Activated naive CD4-positive, alpha-beta T cell treated with anti-CD3 and anti-CD28 coated beads for 36 hours (primary cell): Measurements from ENCODE around the gene ANKRD33B. TPM values are rescaled to one million over a fixed set of nuclear protein-coding genes. Genes with fewer than 3 reads are reported as not detected.

Experiments
- CTCF ChIA-PET: fragments of 350-600 bp; sonication (Branson Sonifier 250); formaldehyde crosslinking; loops from one replicate; lab custom pipeline; 2021; ENCODE audit warnings: antibody characterized with exemption; lab: Charles Lee
- DNase-seq: peaks from one replicate; pipeline ENCODE4 v3.0.0-alpha.2; 2020
- H3K27ac Mint-ChIP-seq: one replicate; pipeline ENCODE4 v1.8.0; 2021; ENCODE audit warnings: mild to moderate bottlenecking, mixed read lengths
- H3K27me3 Mint-ChIP-seq: one replicate; pipeline ENCODE4 v1.8.0; 2021; ENCODE audit warnings: low read depth, mixed read lengths
- H3K36me3 Mint-ChIP-seq: one replicate; pipeline ENCODE4 v1.8.0; 2021; ENCODE audit warnings: low read depth, mixed read lengths
- H3K4me1 Mint-ChIP-seq: one replicate; pipeline ENCODE4 v1.8.0; 2021; ENCODE audit warnings: low read depth, mixed read lengths
- H3K4me3 Mint-ChIP-seq: one replicate; pipeline ENCODE4 v1.8.0; 2021; ENCODE audit warnings: mild to moderate bottlenecking, moderate library complexity, mixed read lengths
- H3K9me3 Mint-ChIP-seq: one replicate; pipeline ENCODE4 v1.8.0; 2021; ENCODE audit warnings: mixed read lengths
- intact Hi-C: fragments of 100-400 bp; cut with micrococcal nuclease; formaldehyde crosslinking; loops from one replicate; pipeline ENCODE4 v1.15.1; 2023
- total RNA-seq, 2 experiments: library from RNA; stranded (reverse); gene quantifications; one replicate each; pipeline ENCODE4 v1.2.3, GENCODE V29; 2021

Gene ANKRD33B
- total RNA-seq, 2 experiments from 2014 or later = 1.9 to 2.5 TPM

- Mint-ChIP-seq H3K4me3 (no peak overlapping the region), H3K36me3 (peaks cover 3% of the 10 kb centered on the region), H3K9me3 (peaks cover 6% of the 10 kb centered on the region), H3K4me1 (peaks cover 2% of the 10 kb centered on the region), H3K27ac (no peak overlapping the region), H3K27me3 (no peaks in the 10 kb centered on the region)
- DNase-seq = no peak
- CTCF ChIA-PET = interaction anchor here (1.2 to 2.9 kb wide), 2 partner anchors 13 to 168 kb away, joined by 4 to 8 read pairs; no protein-coding TSS in a partner anchor
- intact Hi-C loops = no loop called here
Measured at GRCh38 chr5:10620346-10620745, 56.5 kb downstream of the ANKRD33B start.

GRCh38 chr5:10621832-10622231 is 58.0 kb downstream of the ANKRD33B start:
- CTCF ChIA-PET = interaction anchor here (0.8 kb wide), 1 partner anchor 172 kb away, joined by 3 read pairs; no protein-coding TSS in a partner anchor
- Mint-ChIP-seq H3K4me3 (no peak overlapping the region), H3K9me3 (peaks cover 6% of the 10 kb centered on the region), H3K27ac (no peak overlapping the region), H3K4me1 (peaks cover 2% of the 10 kb centered on the region), H3K36me3 (peaks cover 3% of the 10 kb centered on the region), H3K27me3 (no peaks in the 10 kb centered on the region)
- intact Hi-C loops = no loop called here
- no peak for DNase-seq

GRCh38 chr5:10622810-10623209 is 58.9 kb downstream of the ANKRD33B start:
- Mint-ChIP-seq H3K9me3 (peaks cover 6% of the 10 kb centered on the region), H3K4me3 (no peak overlapping the region), H3K27ac (no peak overlapping the region), H3K4me1 (peaks cover 12% of the 10 kb centered on the region), H3K36me3 (peaks cover 3% of the 10 kb centered on the region), H3K27me3 (no peaks in the 10 kb centered on the region)
- CTCF ChIA-PET = no interaction called here
- DNase-seq = no peak
- intact Hi-C loops = no loop called here

GRCh38 chr5:10623305-10623910 is 59.5 kb downstream of the ANKRD33B start:
- CTCF ChIA-PET = no interaction called here
- Mint-ChIP-seq H3K4me1 (peaks cover 13% of the 10 kb centered on the region), H3K27ac (no peak overlapping the region), H3K27me3 (no peaks in the 10 kb centered on the region), H3K36me3 (peaks cover 3% of the 10 kb centered on the region), H3K4me3 (no peak overlapping the region), H3K9me3 (peaks cover 6% of the 10 kb centered on the region)
- intact Hi-C loops = no loop called here
- DNase-seq = no peak

GRCh38 chr5:10624206-10624605 is 60.3 kb downstream of the ANKRD33B start:
- no peak for DNase-seq
- H3K4me3 Mint-ChIP-seq = no peak overlapping the region
- no peak overlapping the region for H3K27ac Mint-ChIP-seq
- peaks cover 6% of the 10 kb centered on the region for H3K9me3 Mint-ChIP-seq
- peaks cover 1% of the 10 kb centered on the region for H3K36me3 Mint-ChIP-seq
- CTCF ChIA-PET = no interaction called here
- H3K27me3 Mint-ChIP-seq = peaks cover under 1% of the 10 kb centered on the region
- intact Hi-C loops = no loop called here
- peaks cover 13% of the 10 kb centered on the region for H3K4me1 Mint-ChIP-seq

- peaks cover 6% of the 10 kb centered on the region for H3K9me3 Mint-ChIP-seq
- no peak for DNase-seq
- intact Hi-C loops = no loop called here
- H3K27ac Mint-ChIP-seq = no peak overlapping the region
- CTCF ChIA-PET = interaction anchor here (5.6 kb wide), 1 partner anchor 171 kb away, joined by 84 read pairs; no protein-coding TSS in a partner anchor
- no peak overlapping the region for H3K4me3 Mint-ChIP-seq
- H3K4me1 Mint-ChIP-seq = peaks cover 13% of the 10 kb centered on the region
- H3K36me3 Mint-ChIP-seq = peaks cover 1% of the 10 kb centered on the region
- H3K27me3 Mint-ChIP-seq = peaks cover 5% of the 10 kb centered on the region
Measured at GRCh38 chr5:10624679-10625078, 60.8 kb downstream of the ANKRD33B start.

- Mint-ChIP-seq H3K4me3 (no peak overlapping the region), H3K9me3 (peaks cover 5% of the 10 kb centered on the region), H3K27me3 (peaks cover 6% of the 10 kb centered on the region), H3K36me3 (peaks cover 1% of the 10 kb centered on the region), H3K4me1 (peaks cover 14% of the 10 kb centered on the region), H3K27ac (no peak overlapping the region)
- intact Hi-C loops = loop anchor here (2.0 kb wide), 1 partner anchor 61 kb away; the partner anchor contains the start of gene ANKRD33B
- CTCF ChIA-PET = interaction anchor here (1.5 to 5.6 kb wide), 4 partner anchors 10 to 172 kb away, joined by 4 to 84 read pairs (median 9); no protein-coding TSS in a partner anchor
- DNase-seq = no peak
Measured at GRCh38 chr5:10625700-10626472, 62.0 kb downstream of the ANKRD33B start.

- no peaks in the 10 kb centered on the region for H3K36me3 Mint-ChIP-seq
- no peak for DNase-seq
- H3K9me3 Mint-ChIP-seq = no peaks in the 10 kb centered on the region
- CTCF ChIA-PET = interaction anchor here (0.6 to 5.6 kb wide), 14 partner anchors 9 to 388 kb away, joined by 3 to 84 read pairs (median 6); no protein-coding TSS in a partner anchor
- no peak overlapping the region for H3K27ac Mint-ChIP-seq
- intact Hi-C loops = loop anchor here (2.0 kb wide), 1 partner anchor 62 kb away; the partner anchor contains the start of gene ANKRD33B
- no peak overlapping the region for H3K4me3 Mint-ChIP-seq
- peaks cover 6% of the 10 kb centered on the region for H3K27me3 Mint-ChIP-seq
- H3K4me1 Mint-ChIP-seq = peaks cover 21% of the 10 kb centered on the region
Measured at GRCh38 chr5:10626473-10627013, 62.7 kb downstream of the ANKRD33B start.

- Mint-ChIP-seq H3K4me3 (peak overlapping the region; percentile 76), H3K4me1 (peaks cover 26% of the 10 kb centered on the region), H3K9me3 (no peaks in the 10 kb centered on the region), H3K27me3 (peaks cover 6% of the 10 kb centered on the region), H3K36me3 (no peaks in the 10 kb centered on the region), H3K27ac (no peak overlapping the region)
- intact Hi-C loops = loop anchor here (2.0 kb wide), 1 partner anchor 62 kb away; the partner anchor contains the start of gene ANKRD33B
- DNase-seq = peak; percentile 38
- CTCF ChIA-PET = interaction anchor here (0.6 to 5.6 kb wide), 49 partner anchors 8 to 389 kb away, joined by 3 to 84 read pairs (median 4); no protein-coding TSS in a partner anchor
Measured at GRCh38 chr5:10627160-10627701, 63.4 kb downstream of the ANKRD33B start.

- peaks cover 6% of the 10 kb centered on the region for H3K27me3 Mint-ChIP-seq
- H3K4me1 Mint-ChIP-seq = peaks cover 33% of the 10 kb centered on the region
- H3K36me3 Mint-ChIP-seq = no peaks in the 10 kb centered on the region
- no peak overlapping the region for H3K27ac Mint-ChIP-seq
- no peak for DNase-seq
- no peaks in the 10 kb centered on the region for H3K9me3 Mint-ChIP-seq
- no peak overlapping the region for H3K4me3 Mint-ChIP-seq
- CTCF ChIA-PET = interaction anchor here (0.6 to 5.6 kb wide), 19 partner anchors 9 to 344 kb away, joined by 3 to 84 read pairs (median 5); no protein-coding TSS in a partner anchor
- intact Hi-C loops = loop anchor here (1.0 kb wide), 2 partner anchors 176 to 344 kb away; no protein-coding TSS in a partner anchor
Measured at GRCh38 chr5:10628601-10629000, 64.7 kb downstream of the ANKRD33B start.

- no peak overlapping the region for H3K4me3 Mint-ChIP-seq
- peaks cover 43% of the 10 kb centered on the region for H3K4me1 Mint-ChIP-seq
- CTCF ChIA-PET = interaction anchor here (1.0 to 5.6 kb wide), 4 partner anchors 176 to 346 kb away, joined by 3 to 84 read pairs (median 4); no protein-coding TSS in a partner anchor
- peaks cover 6% of the 10 kb centered on the region for H3K27me3 Mint-ChIP-seq
- H3K27ac Mint-ChIP-seq = no peak overlapping the region
- no peak for DNase-seq
- no peaks in the 10 kb centered on the region for H3K36me3 Mint-ChIP-seq
- no peaks in the 10 kb centered on the region for H3K9me3 Mint-ChIP-seq
- intact Hi-C loops = loop anchor here (5.0 to 10.0 kb wide), 2 partner anchors 187 to 375 kb away; partner anchors contain the start of genes CCT5 and ROPN1L
Measured at GRCh38 chr5:10629682-10630081, 65.8 kb downstream of the ANKRD33B start.
